ENCODE measurements around the gene NPFFR1.

DNA sequence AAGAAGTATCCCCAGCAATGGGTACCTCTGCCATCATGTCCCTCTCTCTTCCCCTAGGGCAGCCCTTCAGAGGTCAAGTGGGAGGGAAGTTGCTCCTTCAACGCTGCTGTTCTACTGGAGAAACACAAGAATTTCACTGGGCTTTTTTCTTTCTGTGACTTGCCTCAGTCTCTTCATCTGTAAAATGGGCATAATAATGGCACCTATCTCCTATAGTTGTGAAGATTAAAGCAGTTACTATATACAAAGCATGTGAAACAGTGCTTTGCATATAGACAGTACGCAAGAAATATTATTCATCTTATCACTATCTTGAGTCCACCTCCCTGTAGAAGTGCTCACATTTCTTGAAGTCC lies 1.6 kb upstream of the NPFFR1 start:
- TF ChIP-seq, protein P1, sequence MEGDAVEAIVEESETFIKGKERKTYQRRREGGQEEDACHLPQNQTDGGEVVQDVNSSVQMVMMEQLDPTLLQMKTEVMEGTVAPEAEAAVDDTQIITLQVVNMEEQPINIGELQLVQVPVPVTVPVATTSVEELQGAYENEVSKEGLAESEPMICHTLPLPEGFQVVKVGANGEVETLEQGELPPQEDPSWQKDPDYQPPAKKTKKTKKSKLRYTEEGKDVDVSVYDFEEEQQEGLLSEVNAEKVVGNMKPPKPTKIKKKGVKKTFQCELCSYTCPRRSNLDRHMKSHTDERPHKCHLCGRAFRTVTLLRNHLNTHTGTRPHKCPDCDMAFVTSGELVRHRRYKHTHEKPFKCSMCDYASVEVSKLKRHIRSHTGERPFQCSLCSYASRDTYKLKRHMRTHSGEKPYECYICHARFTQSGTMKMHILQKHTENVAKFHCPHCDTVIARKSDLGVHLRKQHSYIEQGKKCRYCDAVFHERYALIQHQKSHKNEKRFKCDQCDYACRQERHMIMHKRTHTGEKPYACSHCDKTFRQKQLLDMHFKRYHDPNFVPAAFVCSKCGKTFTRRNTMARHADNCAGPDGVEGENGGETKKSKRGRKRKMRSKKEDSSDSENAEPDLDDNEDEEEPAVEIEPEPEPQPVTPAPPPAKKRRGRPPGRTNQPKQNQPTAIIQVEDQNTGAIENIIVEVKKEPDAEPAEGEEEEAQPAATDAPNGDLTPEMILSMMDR (conservative IDR thresholded peaks at IDR 0.05; ENCODE audit: low read length), result no peak
- TF ChIP-seq EZH2phosphoT487 (IDR thresholded peaks at IDR 0.05; ENCODE audit: borderline replicate concordance, low read depth, low read length), result no peak
